ENCODE results near the gene ARHGAP15.

DNA sequence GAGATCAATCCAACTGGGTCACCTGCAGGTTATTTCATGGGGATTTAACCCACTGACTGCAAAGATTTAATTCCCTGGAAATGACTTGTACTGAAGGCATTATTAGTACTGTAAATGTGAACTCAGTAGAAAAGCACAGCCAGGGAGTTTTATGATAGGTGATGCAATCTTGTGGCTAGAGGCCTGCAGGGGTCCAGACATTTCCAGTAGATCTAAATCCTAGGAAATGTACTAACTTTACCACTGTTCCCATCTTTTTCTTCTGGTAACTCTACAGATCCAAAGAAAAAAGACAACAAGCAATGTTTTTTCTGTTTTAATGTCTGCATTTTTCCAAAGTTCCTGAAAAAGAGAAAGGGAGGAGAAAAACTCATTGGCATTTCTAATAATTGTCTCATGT, 500.1 kb downstream of the ARHGAP15 start:
- no peak for TF ChIP-seq CTCF (conservative IDR thresholded peaks at IDR 0.05; ENCODE audit: low read length)
- no peak for TF ChIP-seq EZH2phosphoT487 (IDR thresholded peaks at IDR 0.05; ENCODE audit: borderline replicate concordance, low read depth, low read length)

Measured in OCI-LY7 (cell line).